Testis (tissue), 2 donors: ENCODE results near the gene SLC25A6.

Experiments used
- CTCF ChIP-seq, 3 experiments: fragments of 450-650 bp in 2 of 3; fragments of 200-600 bp in 1 of 3; sonication (generic) in 1 of 3; IDR thresholded peaks; one replicate each; pipeline ENCODE4 v1.5.1; 2016 to 2019; ENCODE audit warnings: antibody characterized with exemption in 3 of 3, mild to moderate bottlenecking in 2 of 3, moderate library complexity in 1 of 3
- POLR2A ChIP-seq: fragments of 450-650 bp; IDR thresholded peaks from one replicate; pipeline ENCODE4 v1.6.1; 2017; ENCODE audit warnings: antibody characterized with exemption, mild to moderate bottlenecking, moderate library complexity

GRCh38 chrX:1386338-1387127, 5.4 kb downstream of the SLC25A6 start:
- TF ChIP-seq CTCF (IDR thresholded peaks at IDR 0.05) = no peak
- TF ChIP-seq POLR2A = no peak
